ENCODE measurements around the gene CDHR3. TPM values are rescaled to one million over a fixed set of nuclear protein-coding genes. Genes with fewer than 3 reads are reported as not detected.

Gene CDHR3
- total and polyA plus RNA-seq, 9 of the 15 experiments (the other 6 are each of a cell fraction or from before 2014, with no cell fraction given): 0.03 to 0.66 (median 0.24) TPM; not detected in 1

GRCh38 chr7:106052681-106053080 lies 89.6 kb downstream of the CDHR3 start:
- 0% methylated on average over 2 of the region's 2 CpGs for WGBS (ENCODE audit: insufficient coverage, low coverage, missing lambda C conversion rate)
- no peak overlapping the region for H3K27ac ChIP-seq (ENCODE audit: extremely low read depth, low read depth, low read length)
- H3K9me3 ChIP-seq (replicated peaks; ENCODE audit: control insufficient read depth, insufficient read depth, low read depth, low read length): 0 out of 2 replicates have a peak, but pooled peaks cover 2% of the 10 kb centered on the region
- no peak for ATAC-seq
- no peaks in the 10 kb centered on the region for H3K9me1 ChIP-seq (ENCODE audit: control insufficient read depth, insufficient read depth, low read length)
- BruUV-seq (replicated peaks): no TSS peak
- in situ Hi-C loops (cut with MboI) (no loop called here), intact Hi-C loops (cut with micrococcal nuclease) (no loop called here)
- H3K36me3 ChIP-seq (ENCODE audit: control insufficient read depth, insufficient read depth, low read length): no peaks in the 10 kb centered on the region
- no peak overlapping the region for H3K9ac ChIP-seq (ENCODE audit: insufficient read depth in 1 of 2, low read depth in 2 of 2, low read length in 2 of 2)
- H2AFZ ChIP-seq (ENCODE audit: low read depth, low read length): no peak overlapping the region
- ChIA-PET POLR2A (no interaction called here), CTCF (ENCODE audit: low intra/inter-chr PET ratio) (interaction anchor here (0.6 kb wide), 1 partner anchor 176 kb away, joined by 4 read pairs; the partner anchor contains the start of gene ATXN7L1)
- H3K4me2 ChIP-seq (ENCODE audit: insufficient read depth, low read length): no peak overlapping the region
- no peaks in the 10 kb centered on the region for H3K4me1 ChIP-seq (replicated peaks in 1 of 2; ENCODE audit: control insufficient read depth in 2 of 2, insufficient read depth in 2 of 2, low read length in 2 of 2)
- no peak for DNase-seq (ENCODE audit: extremely low read depth in 1 of 4, low spot score in 3 of 4)
- TF ChIP-seq ZNF780A (CRISPR knock-in tag; IDR thresholded peaks at IDR 0.05) (no peak), ELK1 (CRISPR knock-in tag; IDR thresholded peaks at IDR 0.05) (no peak), RBM39 (optimal IDR thresholded peaks at IDR 0.05; ENCODE audit: low read depth, low read length) (no peak), PHTF2 (CRISPR knock-in tag; IDR thresholded peaks at IDR 0.05) (no peak), ZFX (CRISPR knock-in tag; IDR thresholded peaks at IDR 0.05) (no peak), PTTG1 (tag; IDR thresholded peaks at IDR 0.05; ENCODE audit: low read depth) (no peak), NKRF (IDR thresholded peaks at IDR 0.05; ENCODE audit: borderline replicate concordance) (no peak), KAT8 (IDR thresholded peaks at IDR 0.05; ENCODE audit: low read depth) (no peak), ZFPM2 (CRISPR knock-in tag; IDR thresholded peaks at IDR 0.05) (no peak)
- H4K20me1 ChIP-seq (replicated peaks; ENCODE audit: control insufficient read depth, insufficient read depth, low read length): peaks cover 7% of the 10 kb centered on the region; the same call in 1 of the 2 replicates
- H3K27me3 ChIP-seq (ENCODE audit: control insufficient read depth in 2 of 2, insufficient read depth in 2 of 2, low read length in 2 of 2): peaks cover 63 to 79% of the 10 kb centered on the region in 2 experiments
- H3K4me3 ChIP-seq: no peak overlapping the region
- H3K79me2 ChIP-seq (ENCODE audit: control insufficient read depth, insufficient read depth, low read length): no peaks in the 10 kb centered on the region
- FAIRE-seq: no peak

Measured in K562 (cell line).